NCI-H2081 (cell line): ENCODE measurements around the gene SEMA6A.
"Not testable (repeated sequence)": the region's sequence is repeated elsewhere in the genome, so short reads cannot be mapped to it uniquely, and the experiment has no call there.

Experiments used
- DNase-seq, 2 experiments: peaks; one replicate each; lab custom pipeline; 2025; lab: John Stamatoyannopoulos, UW

The SEMA6A gene

DNA sequence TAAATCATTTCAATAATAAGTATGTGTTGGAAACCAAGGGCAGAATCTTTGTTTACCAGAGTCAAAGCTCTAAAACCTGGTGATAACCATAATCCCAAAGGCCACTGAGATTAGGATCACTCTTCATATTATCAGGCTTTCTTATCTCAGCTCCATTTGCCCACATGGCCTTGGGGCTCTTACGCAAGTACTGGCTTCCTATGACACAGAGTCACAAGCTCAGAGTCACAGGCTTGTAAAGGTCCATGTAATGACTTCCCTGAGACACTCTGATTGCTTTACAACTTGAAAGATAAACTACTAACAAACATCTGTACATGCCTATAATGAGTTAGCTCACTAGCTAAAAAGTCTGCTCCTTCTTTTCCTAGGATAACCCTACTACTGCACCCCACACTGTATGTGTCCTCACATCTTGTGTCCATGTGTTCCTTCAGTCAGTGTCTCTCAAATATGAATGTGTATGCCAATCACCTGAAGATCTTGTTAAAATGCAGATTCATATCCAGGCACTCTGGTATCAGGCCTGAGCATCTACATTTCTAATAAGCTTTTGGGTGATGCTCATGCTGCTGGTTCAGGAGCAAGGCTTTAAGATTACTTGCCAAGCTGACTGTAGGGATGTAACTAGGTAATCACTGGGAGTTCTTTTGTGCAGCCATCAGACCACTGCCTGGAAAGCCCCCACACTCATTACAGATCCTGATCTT lies 28.4 kb downstream of the SEMA6A start:
- no peak for DNase-seq

DNA sequence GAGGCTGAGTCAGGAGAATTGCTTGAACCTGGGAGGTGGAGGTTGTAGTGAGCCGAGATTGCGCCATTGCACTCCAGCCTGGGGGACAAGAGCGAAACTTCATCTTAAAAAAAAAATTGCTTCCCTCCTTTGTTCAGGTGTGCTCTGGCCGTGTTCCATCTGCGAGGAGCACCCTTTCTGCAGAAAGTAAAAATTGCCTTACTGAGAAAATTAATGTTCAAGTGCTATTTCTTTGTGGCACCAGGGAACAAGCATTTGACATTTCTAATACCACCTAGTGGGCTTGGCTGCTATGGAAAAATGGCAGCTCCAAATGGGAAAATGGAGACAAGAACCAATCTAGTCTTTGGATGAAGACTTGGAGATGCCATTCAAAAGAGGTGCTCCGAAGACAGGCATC lies 29.2 kb downstream of the SEMA6A start:
- DNase-seq: not testable (repeated sequence)

DNA sequence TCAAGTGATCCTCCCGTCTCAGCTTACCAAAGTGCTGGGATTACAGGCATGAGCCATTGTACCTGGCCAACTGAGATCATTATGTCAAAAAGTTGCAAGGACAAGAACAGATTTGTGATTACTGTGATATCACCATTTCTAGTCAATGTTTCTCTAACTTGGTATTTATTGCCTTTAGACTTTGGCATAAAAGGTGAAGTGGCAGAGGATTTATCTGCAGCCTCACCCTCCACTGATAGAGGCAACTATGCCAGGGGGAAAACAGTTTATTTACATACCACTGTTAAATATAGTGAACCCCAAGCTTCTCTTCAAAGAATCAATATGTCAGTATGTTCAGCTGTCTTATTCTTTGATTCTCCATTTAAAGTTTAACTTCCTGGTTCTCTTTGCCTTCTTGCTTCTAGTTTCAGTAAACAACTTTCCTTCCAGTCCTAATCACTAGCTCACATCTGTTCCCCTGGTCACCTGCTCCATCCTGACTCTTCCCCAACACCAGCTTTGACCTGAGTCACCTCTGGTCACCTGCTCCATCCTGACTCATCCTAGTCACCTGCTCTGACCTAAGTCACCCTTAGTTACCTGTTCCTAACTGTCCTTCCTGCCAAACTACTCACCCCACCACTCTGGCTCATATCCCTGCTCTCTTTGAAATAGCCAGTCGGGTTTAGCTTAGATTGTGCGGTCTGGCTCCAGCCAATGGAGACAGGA lies 29.9 kb downstream of the SEMA6A start:
- DNase-seq: no peak

DNA sequence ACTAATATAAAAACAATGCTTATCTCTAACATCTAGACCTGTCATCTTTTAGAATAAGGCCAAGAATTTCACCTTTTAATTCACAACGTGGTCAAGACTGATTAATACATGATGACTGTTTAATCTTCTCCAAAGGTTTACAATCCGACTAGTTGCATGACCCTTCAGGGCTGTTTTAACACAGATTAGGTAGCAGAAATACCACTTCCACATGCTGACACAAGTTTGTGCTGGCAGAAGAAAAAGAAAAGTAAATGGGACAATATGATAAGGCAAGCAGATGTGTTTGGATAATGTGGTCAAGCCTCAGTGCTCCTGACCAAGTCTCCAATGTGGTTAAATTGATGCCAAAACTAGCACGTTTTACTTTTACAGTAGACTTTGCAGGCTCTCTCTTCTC lies 31.1 kb downstream of the SEMA6A start:
- DNase-seq: no peak

DNA sequence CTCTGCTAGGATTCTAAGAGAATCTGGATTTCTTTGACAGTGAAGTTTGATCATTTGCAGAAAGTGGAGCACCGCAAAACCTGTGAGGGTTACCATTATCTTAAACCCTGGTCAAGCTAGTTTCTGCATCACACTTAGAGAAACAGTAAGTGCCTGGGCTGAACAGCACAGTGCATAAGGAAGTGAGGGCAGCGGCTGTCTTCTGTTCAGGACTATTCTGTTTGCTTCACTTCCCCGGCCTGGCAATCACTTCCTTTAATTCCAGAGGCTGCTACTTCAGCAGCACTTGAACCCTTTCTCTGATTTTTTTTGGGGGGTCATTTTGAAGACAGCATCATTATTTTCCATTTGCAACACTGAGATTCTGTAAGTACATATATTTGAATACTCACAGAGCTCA lies 32.0 kb downstream of the SEMA6A start:
- no peak for DNase-seq

DNA sequence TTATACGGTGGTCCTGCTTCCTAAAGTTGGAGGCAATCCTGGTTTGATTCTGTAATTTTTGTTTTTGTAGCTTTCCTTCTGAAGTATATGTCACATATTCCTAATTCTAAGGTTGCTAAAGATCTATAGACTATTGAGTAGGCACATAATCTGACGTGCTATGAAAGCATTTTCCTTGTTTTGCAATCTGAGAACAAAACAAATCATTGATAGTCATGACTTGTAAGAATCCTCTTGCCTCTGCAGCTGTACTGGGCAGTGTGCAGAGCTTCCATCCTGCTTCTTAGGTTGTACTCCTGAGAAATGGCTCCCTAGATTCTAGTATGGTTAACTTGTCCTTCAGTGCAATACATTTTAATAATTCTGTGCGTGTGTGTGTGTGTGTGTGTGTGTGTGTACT lies 35.4 kb downstream of the SEMA6A start:
- no peak for DNase-seq

DNA sequence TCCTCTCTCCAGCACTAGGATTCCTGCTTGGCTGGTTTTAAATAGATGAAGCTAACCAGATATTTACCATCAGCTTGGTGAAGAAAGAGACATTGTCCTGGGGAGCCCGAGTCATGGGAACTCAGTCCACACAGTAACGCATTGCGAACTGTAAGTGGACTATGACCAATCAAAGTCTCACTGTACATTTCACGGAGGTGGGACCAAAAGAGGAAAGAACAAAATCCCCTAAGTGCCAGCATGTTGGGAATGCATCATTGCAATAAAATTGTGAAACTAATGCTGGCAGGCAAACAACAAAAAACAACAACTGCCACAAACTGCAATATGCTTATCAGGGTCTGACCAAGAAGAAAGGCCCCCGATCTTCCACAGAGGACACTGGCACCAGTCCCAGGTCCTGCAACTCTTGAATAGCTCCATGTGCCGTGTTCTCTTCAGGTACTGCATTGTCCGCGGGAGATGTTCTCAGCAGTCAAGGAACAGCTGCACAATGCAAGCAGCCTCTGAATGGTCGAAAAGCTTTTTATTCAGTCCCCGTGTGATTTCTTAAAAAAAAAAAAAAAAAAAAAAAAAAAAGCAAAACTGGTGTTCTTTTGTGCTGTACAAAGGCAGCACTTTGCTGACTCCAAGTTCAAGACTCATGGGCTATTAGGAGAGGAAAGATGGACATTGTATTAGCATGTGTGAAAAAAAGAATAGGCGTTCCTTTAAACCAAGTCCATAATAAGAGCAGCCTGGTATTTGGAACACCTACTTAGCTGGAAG lies 38.1 kb downstream of the SEMA6A start:
- no peak for DNase-seq

DNA sequence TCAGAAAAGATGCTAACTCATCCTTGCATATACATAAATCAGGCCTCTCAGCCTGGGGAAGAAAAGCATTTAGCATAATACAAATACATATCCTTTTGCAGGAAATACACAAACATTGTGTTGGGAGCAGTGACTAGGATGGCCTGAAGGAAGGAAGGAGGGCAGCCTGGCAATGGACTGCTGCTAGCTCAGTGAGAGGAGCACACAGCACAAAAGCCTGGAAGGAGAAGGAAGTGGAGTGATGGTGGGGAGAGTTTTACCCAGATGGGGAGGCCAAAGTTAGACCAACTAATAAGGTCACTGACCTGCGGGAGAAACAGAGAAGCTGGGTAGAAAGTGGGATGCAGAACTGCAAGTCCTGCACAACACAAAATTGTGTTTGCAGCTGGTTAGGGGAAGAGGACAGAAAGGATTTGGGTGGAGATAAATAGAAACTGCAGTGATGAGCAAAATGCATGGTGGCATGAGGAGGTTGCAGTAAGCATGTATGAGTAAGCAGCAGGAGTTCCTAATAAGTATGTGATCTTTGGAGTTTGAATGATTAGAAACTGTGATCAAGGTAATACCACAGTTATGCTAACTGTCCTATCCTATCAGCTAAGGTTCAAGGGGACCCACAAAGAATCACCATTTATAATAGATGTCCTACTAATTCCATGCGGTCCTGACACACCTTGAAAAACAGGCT lies 39.5 kb downstream of the SEMA6A start:
- DNase-seq: no peak

DNA sequence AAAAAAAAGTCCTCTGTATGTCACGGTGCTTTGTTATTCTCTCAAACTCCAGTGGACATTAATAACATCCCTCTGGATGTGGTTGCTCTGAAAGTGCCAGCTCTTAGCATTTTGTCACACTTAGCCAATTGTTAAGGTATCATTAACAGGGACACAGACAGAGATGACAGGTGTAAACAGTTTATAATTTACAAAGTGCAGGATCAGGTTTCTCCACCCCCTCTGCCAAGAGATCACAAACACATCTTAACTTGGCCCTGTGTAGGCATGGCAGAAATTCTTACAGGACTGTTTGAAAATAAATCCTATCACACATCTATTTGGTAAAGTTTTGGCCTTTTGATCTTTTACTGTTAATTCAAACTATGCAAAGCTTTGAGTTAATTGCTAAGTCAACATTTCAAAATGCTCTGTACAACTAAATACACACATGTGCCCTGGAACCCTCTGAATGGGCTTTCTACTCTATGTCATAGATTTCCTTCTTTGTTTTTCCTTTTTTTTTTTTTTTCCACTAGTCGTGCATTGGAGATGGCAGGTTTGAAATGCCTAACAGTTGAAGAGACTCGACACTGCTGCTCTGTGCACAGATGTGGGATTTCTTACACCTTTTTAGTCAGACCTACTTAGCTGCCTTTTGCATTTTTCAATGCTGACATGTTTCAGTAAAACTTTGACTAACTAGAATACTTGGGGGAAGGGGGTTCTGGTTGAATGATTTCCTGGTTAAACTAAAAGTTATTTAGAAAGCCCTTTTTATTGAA lies 41.7 kb downstream of the SEMA6A start:
- DNase-seq: peak; percentile 47 to 78

DNA sequence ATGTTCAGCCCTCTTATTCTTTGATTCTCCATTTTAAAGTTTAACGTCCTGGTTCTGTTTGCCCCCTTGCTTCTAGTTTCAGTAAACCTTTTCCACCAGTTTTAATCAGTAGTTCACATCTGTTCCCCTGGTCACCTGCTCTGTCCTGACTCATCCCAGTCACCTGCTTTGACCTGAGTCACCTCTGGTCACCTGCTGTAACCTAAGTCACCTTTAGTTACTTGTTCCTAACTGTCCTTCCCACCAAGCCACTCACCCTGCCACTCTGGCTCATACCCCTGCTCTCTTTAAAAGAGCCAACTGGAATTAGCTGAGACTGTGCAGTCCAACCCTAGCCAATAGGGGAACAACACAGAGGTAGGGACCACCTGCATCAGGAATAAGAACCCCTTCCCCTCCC lies 43.0 kb downstream of the SEMA6A start:
- no peak for DNase-seq

DNA sequence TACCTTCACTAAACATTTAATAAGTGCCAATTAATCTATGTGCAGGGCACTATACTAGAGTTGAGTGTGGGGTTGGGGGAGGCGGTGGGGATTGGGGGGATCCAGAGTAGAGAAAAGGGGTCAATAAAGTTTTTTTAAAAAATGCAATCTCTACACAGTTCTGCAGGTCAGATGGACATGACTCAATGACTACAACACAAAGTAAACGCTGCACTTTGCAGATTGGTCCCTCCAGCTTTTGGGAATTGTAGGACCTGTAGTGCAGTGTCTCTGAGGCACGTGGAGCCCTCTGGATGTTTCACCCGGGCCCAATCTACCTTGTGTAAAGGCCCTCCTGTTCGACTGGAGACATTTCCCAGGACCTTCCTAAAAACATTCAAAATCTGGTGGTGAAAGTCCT lies 43.5 kb downstream of the SEMA6A start:
- DNase-seq: no peak

DNA sequence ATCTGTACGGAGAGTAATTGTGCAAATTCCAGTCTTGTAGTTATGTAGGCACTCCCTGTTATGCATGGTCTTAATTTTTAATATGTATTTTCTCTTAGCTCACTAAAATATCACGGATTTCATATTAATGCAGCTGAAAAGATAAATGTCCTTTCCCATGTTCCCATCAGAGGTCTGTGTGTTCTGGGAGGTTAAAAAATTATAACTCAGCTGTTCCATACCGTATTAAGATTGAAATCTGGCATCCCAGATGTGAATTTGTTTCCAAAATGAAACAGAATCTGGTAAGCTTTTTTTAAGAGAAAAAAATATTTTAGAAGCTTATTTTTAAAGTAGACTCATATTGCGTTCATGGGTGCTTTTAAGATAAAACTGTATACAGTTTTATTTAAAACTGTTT lies 44.3 kb downstream of the SEMA6A start:
- DNase-seq: no peak

DNA sequence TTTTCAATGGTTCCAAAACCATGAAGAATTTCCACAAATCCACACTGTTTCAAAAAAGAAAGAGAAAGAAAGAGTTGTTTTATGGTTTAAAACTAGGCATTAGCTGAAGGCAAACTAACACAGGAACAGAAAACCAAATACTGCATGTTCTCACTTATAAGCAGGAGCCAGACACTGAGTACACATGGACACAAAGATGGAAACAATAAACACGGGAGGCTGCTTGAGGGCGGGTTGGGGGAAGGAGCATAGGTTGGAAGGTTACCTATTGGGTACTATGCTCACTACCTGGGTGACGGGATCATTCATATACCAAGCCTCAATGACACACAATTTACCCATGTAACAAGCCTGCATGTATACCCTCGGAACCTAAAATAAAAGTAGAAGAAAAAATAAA lies 45.0 kb downstream of the SEMA6A start:
- DNase-seq: no peak

DNA sequence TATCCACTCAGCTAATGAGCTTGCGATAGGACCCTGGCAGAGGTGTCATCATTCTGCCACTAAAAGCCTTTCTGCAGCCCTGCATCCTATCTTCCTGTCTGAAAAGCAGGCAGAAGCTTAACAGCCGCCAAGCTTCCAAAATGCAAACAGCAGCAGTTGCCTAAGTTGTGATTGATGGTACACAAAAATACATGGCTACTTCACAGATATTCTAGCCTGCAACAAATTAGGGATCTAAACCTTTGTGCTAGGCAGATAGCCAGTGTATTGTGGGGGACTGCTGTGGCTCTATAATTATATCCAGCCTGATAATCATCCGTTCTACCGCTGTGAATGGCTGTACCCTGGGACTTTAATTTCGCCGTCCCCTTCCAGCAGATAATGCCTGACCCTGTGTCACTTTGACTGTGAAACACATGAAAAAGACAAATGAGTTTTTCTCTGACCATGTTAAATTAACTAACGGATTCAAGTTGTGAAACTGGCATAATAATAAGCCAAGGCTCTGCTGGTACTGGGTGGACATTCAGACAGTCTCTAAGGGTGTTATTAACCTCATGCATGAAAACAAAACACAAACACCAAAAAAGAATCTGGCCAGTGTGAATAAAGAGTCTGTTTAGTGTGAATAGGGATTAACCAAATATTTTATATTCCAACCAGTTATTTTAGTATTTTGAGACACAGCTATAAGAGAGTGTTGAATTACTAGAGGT lies 45.9 kb downstream of the SEMA6A start:
- DNase-seq: peak; percentile 33 to 83

DNA sequence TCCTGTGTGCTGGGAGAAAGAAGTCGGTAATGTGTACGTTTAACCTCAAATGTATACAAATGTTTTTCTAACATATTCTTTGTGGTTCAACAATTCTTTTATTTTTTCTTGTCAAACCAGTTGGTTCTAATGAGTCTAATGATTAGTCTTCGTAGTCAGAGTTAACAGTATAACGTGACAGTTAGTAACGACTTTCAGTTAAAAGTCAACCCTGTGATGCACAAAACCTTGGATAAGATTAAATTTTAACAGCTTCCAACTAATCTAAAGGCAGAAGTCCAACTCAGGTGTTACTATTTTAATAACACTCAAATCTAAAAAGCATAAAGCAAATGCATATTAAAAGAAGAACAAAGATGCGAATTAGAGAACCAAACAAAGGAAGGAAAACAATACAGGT lies 47.0 kb downstream of the SEMA6A start:
- no peak for DNase-seq

DNA sequence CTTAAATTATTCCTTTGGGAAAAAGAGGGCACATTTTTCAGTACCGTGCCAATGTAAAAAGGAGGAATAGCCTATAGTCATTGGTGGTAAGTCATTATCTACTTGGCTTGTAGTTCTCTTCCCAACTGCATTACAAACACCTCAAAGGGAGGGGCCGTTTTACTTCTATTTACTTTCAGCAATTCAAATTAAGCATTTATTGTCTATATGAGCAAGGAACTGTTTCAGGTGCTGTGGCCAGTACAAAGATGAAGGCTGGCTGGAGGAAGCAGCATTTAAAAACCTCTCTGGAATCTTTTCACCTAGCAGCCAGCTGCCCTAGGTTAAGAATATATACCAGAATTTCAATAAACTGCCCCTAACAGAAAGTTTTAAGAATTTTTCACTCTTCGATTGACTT lies 48.9 kb downstream of the SEMA6A start:
- DNase-seq: no peak

DNA sequence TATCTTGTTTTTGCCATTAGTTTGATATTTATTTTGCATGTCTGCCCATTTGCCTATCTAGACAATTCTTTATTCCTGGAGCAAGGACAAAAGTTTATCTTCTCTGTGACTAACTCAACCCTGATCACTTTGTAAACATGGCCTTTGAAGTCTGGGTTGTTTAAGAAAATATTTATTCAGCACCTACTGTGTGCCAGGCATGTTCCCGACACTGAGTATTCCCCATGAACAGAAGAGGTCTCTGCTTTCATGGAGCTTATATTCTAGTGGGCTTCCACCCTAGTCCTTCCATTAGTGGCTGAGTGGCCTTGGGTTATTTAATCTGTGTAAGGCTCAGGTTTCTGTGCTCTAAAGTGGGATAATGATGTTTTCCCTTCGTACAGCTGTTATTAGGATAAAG lies 49.7 kb downstream of the SEMA6A start:
- DNase-seq: peak in 1 of 2 experiments; percentile 6

DNA sequence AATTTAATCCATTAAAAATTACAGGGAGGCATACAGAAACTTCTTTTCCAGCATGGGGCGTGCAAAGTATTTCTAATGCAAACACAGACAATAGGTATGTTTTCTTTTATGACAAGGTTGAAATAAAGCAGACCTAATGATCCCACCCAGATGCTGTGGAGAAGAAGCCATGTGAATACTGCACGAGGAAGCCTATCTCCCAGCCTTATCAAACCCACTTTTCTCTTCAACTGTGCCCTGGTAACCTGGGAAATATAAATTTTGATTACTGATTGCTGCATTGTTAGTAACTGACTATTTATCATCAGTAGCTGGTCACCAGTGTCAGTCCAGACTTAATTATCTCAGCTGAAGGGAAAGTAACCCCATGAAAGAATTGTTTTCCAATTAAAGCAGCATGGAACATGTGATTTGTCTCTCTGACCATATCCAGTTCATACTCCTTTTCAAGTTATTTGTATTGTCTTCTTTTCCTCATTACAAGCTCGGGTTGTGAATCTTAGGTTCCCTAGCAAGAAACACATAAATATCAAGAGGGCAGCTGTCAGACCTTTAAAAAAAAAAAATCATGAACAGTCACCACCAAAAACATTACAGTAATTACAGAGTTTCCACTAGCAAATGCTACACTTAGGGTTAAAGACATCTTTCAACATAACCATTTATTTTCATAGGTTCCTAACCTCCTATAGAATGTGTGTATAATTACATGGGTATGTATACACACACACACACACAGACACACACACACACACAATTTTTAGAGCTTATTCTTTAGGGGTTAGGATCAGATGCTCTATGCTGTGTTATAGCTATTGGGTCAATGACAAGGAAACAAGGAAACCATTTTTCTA lies 50.3 kb downstream of the SEMA6A start:
- DNase-seq: no peak

DNA sequence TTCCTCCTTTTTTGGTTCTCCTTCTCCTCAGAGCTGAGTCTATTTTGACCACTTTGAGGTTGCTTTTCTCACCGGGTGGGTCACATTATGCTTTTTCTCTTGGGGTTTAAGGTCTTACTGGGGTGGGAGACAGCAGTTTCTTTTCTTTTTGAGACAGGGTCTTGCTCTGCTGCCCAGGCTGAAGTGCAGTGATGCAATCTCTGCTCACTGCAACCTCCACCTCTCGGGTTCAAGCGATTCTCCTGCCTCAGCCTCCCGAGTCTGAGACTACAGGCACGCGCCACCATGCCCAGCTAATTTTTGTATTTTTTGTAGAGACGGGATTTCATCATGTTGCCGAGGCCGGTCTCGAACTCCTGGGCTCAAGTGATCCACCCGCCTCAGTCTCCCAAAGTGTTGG lies 51.4 kb downstream of the SEMA6A start:
- not testable (repeated sequence) for DNase-seq
